Uterus (tissue), 2 donors: Measurements from ENCODE around the gene PAQR5.

Experiments used
- POLR2A ChIP-seq, 2 donors: fragments of 450-650 bp; IDR thresholded peaks; one replicate each; pipeline ENCODE4 v1.6.1; 2016; ENCODE audit warnings: antibody characterized with exemption in 2 of 2, mild to moderate bottlenecking in 1 of 2, moderate library complexity in 1 of 2
- TF ChIP-seq, protein P1 (sequence below), 4 experiments: fragments of 200-600 bp in 2 of 4; fragments of 450-650 bp in 2 of 4; sonication (generic) in 2 of 4; IDR thresholded peaks; one replicate each; pipeline ENCODE4 v1.5.1; 2016 to 2019; ENCODE audit warnings: antibody characterized with exemption in 4 of 4, mild to moderate bottlenecking in 2 of 4, moderate library complexity in 1 of 4

GRCh38 chr15:69288011-69288410 lies 10.7 kb upstream of the PAQR5 start:
- TF ChIP-seq, protein P1, sequence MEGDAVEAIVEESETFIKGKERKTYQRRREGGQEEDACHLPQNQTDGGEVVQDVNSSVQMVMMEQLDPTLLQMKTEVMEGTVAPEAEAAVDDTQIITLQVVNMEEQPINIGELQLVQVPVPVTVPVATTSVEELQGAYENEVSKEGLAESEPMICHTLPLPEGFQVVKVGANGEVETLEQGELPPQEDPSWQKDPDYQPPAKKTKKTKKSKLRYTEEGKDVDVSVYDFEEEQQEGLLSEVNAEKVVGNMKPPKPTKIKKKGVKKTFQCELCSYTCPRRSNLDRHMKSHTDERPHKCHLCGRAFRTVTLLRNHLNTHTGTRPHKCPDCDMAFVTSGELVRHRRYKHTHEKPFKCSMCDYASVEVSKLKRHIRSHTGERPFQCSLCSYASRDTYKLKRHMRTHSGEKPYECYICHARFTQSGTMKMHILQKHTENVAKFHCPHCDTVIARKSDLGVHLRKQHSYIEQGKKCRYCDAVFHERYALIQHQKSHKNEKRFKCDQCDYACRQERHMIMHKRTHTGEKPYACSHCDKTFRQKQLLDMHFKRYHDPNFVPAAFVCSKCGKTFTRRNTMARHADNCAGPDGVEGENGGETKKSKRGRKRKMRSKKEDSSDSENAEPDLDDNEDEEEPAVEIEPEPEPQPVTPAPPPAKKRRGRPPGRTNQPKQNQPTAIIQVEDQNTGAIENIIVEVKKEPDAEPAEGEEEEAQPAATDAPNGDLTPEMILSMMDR (IDR thresholded peaks at IDR 0.05): no peak
- no peak for TF ChIP-seq POLR2A (IDR thresholded peaks at IDR 0.05)
